ENCODE measurements around the gene NXPE1.

DNA sequence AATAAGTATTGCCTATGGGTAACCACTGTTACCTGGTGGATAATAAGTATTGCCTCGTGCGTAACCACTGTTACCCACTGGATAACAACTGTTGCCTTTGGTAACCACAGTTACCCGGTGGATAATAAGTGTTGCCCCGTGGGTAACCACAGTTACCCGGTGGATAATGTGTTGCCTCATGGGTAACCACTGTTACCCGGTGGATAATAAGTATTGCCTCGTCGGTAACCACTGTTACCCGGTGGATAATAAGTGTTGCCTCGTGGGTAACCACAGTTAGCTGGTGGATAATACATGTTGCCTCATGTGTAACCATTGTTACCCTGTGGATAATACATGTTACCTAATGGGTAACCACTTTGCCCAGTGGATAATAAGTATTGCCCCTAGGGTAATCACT, 45.7 kb upstream of the NXPE1 start:
- TF ChIP-seq CTCF (IDR thresholded peaks at IDR 0.05) (no peak), EZH2 (IDR thresholded peaks at IDR 0.05; ENCODE audit: borderline replicate concordance, insufficient read depth, low read depth, low read length, poor library complexity, severe bottlenecking) (no peak)

Data from B cell (primary cell).